HFFc6 (cell line): ENCODE measurements around the gene RASGRP3. TPM values are rescaled to one million over a fixed set of nuclear protein-coding genes. Genes with fewer than 3 reads are reported as not detected.

Experiments
- DNase-seq: peaks from one replicate; pipeline ENCODE4 v3.0.0-alpha.2; 2018
- H3K27ac Mint-ChIP-seq: 2 replicates; pipeline ENCODE4 v1.8.0; 2020; ENCODE audit warnings: mild to moderate bottlenecking, mixed read lengths
- H3K27me3 Mint-ChIP-seq: 2 replicates; pipeline ENCODE4 v1.8.0; 2021; ENCODE audit warnings: mild to moderate bottlenecking, moderate library complexity, mixed read lengths; ENCODE audit not compliant: insufficient read depth
- H3K36me3 Mint-ChIP-seq: 2 replicates; pipeline ENCODE4 v1.8.0; 2021; ENCODE audit warnings: low read depth, mixed read lengths
- H3K4me1 Mint-ChIP-seq: 2 replicates; pipeline ENCODE4 v1.8.0; 2020; ENCODE audit warnings: low read depth, mixed read lengths
- H3K4me3 Mint-ChIP-seq: 2 replicates; pipeline ENCODE4 v1.8.0; 2020; ENCODE audit warnings: mild to moderate bottlenecking, moderate library complexity, mixed read lengths
- H3K9me3 Mint-ChIP-seq: 2 replicates; pipeline ENCODE4 v1.8.0; 2020; ENCODE audit warnings: mild to moderate bottlenecking, mixed read lengths
- total RNA-seq, 6 experiments: library from RNA; stranded (reverse); fragmentation: NEBNext Ultra II Directional; extraction: Animal tissue kit (Norgen Biotek cat#: 25700); gene quantifications; 2 replicates in 1 of 6; 3 replicates in 5 of 6; pipeline ENCODE4 v1.2.3, GENCODE V29; 2021
- TF ChIP-seq, protein P1 (sequence below): fragments of 200-600 bp; sonication (generic); IDR thresholded peaks from 2 replicates; pipeline ENCODE4 v1.5.0; 2021; ENCODE audit warnings: antibody characterized with exemption, mild to moderate bottlenecking

Gene RASGRP3
- total RNA-seq, 6 experiments from 2014 or later, result 1.7 to 4.6 (median 3.0) TPM

DNA sequence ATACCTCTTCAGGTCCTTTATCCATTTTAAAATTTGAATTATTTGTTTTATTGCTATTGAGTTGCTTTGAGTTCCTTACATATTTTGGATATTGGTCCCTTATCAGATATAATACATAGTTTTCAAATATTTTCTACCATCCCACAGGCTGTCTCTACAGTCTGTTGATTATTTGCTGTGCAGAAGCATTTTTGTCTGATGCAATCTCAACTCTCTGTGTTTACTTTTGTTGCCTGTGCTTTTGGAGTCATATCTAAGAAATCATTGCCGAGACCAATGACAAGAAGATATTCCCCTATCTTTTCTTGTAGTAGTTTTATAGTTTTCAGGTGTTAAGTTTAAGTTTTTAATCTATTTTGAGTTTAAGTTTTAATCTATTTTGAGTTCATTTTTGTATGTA lies 25.2 kb upstream of the RASGRP3 start:
- Mint-ChIP-seq H3K27me3 (no peaks in the 10 kb centered on the region), H3K36me3 (peaks cover 28% of the 10 kb centered on the region), H3K4me3 (no peak overlapping the region), H3K9me3 (peaks cover 22% of the 10 kb centered on the region), H3K4me1 (peaks cover 27% of the 10 kb centered on the region), H3K27ac (no peak overlapping the region)
- no peak for DNase-seq
- TF ChIP-seq, protein P1, sequence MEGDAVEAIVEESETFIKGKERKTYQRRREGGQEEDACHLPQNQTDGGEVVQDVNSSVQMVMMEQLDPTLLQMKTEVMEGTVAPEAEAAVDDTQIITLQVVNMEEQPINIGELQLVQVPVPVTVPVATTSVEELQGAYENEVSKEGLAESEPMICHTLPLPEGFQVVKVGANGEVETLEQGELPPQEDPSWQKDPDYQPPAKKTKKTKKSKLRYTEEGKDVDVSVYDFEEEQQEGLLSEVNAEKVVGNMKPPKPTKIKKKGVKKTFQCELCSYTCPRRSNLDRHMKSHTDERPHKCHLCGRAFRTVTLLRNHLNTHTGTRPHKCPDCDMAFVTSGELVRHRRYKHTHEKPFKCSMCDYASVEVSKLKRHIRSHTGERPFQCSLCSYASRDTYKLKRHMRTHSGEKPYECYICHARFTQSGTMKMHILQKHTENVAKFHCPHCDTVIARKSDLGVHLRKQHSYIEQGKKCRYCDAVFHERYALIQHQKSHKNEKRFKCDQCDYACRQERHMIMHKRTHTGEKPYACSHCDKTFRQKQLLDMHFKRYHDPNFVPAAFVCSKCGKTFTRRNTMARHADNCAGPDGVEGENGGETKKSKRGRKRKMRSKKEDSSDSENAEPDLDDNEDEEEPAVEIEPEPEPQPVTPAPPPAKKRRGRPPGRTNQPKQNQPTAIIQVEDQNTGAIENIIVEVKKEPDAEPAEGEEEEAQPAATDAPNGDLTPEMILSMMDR, result no peak

DNA sequence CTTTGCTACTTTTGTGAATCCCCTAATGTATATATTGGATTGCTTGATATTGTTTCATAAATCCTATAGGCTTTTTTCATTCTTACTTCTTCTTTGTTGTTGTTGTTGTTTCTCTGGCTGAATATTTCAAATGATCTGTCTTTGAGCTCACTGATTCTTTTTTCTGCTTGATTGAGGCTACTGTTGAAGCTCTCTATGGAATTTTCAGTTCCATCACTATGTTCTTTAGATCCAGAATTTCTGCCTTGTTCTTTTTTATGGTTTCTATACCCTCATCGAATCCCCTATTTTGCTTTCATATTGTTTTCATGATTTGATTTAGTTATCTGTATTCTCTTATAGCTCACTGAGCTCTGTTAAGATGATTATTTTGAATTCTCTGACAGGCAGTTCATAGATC lies 24.6 kb upstream of the RASGRP3 start:
- Mint-ChIP-seq H3K27ac (no peak overlapping the region), H3K4me1 (peaks cover 27% of the 10 kb centered on the region), H3K36me3 (peaks cover 28% of the 10 kb centered on the region), H3K27me3 (no peaks in the 10 kb centered on the region), H3K9me3 (peaks cover 22% of the 10 kb centered on the region), H3K4me3 (no peak overlapping the region)
- no peak for DNase-seq
- TF ChIP-seq, protein P1, result no peak

DNA sequence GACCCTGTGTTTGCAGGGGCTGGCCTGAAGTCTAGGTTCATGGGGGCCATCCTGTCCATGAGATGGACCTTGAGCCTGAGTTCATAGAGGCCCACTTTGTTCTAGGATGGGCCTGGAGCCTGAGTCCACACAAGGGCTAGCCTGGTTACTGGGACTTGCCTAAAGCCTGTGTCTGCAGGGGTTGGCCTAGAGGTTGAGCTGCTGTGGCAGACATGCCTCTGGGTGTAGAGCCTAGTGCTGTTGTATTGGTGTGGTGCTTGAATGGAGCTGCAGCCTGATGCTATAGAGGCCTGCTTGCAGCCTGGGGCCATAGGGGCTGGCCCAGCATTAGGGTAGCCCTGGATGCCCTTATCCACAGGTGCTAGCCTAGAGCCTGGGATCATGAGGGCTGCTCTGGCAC lies 23.9 kb upstream of the RASGRP3 start:
- no peak overlapping the region for H3K4me3 Mint-ChIP-seq

DNA sequence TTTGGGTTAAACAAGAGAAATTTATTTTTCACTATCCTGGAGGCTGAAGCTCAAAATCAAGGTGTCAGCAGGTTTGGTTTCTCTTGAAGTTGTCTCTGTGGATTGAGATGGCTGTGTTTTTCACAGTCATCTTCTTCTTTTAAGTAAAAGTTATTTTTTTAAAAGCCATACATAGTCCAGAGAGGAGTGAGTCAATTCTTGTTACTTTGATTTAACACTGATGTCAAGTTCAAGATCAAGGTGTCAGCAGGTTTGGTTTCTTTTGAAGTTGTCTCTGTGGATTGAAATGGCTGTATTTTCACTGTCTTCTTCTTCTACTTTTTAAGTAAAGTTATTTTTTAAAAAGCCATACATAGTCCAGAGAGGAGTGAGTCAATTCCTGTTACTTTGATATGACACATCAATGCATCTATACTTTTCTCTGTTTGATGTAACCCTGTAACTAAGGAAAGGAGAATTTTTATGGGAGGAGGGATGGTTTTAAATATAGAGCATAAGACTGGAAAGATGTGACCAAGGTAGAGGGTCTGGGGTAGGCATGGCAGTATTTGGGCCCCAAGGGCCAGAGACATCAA lies 22.5 kb upstream of the RASGRP3 start:
- Mint-ChIP-seq H3K36me3 (peaks cover 28% of the 10 kb centered on the region), H3K4me1 (peaks cover 17% of the 10 kb centered on the region), H3K9me3 (peaks cover 22% of the 10 kb centered on the region), H3K4me3 (no peak overlapping the region), H3K27me3 (no peaks in the 10 kb centered on the region), H3K27ac (peak overlapping the region; percentile 2; the same call in 1 of the 2 replicates)
- TF ChIP-seq, protein P1, result no peak
- no peak for DNase-seq

More for the DNA sequence above, 23.9 kb upstream of the RASGRP3 start:
- Mint-ChIP-seq H3K4me1 (peaks cover 26% of the 10 kb centered on the region), H3K36me3 (peaks cover 28% of the 10 kb centered on the region), H3K27me3 (no peaks in the 10 kb centered on the region), H3K27ac (no peak overlapping the region), H3K9me3 (peaks cover 22% of the 10 kb centered on the region)
- TF ChIP-seq, protein P1, result no peak
- DNase-seq, result no peak

DNA sequence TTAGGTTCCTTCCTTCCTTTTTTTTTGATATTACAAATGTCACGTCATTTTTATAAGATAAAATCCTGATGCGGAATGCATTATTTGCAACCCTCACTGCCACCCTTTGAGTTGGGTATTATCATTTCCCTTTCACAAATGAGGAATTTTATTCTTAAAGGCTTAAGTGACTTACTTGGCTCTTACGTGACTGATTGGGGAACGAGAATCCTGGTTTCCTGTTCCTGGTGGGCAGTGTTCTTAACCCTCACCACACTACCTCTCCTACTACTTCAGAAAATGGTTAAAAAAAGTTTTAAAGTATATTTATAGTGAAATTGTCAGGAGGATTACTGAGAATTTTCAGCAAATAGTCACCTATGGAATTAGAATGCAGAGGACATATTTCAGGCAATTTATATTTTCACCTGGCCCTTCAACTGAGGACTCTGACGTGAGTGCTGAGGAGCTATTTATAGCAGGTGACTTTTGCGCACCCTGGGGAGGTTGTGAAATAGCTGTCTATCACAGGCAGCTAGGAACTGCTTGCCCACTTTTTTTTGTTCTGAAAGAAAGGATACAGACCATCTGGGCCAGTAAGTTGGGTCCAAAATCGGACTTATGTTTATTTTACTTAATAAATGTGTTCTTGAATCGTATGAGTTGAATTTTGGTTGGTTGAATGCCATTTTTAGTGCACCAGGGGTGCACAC lies 18.7 kb upstream of the RASGRP3 start:
- Mint-ChIP-seq H3K9me3 (peaks cover 15% of the 10 kb centered on the region), H3K36me3 (peaks cover 15% of the 10 kb centered on the region), H3K4me1 (peaks cover 18% of the 10 kb centered on the region), H3K27ac (no peak overlapping the region), H3K4me3 (no peak overlapping the region), H3K27me3 (no peaks in the 10 kb centered on the region)
- no peak for DNase-seq
- TF ChIP-seq, protein P1, result no peak
